Measurements from ENCODE around the gene HPSE2. TPM values are rescaled to one million over a fixed set of nuclear protein-coding genes. Genes with fewer than 3 reads are reported as not detected.

Gene HPSE2
- total RNA-seq, 1 experiment from 2014 or later: 0.20 TPM

DNA sequence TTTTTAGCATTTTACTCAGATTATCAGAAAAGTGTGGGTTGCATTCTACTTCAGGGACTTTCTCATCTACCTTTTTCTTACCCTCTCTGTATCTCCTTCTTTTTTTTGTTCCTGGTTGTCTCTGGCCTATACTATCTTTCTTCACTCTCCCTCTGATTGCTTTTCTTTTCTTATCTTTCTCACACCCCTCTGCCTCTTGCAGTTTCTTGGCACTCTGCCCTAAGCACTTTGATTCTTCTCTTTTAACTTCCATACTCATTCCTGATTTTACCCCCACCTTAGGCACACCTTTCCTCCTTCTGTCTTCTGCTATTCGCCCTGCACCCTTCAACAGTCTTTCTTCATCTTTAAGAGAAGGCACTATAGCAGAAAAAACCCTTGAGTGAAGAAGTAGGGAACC is 696.1 kb downstream of the HPSE2 start:
- Histone ChIP-seq H3K4me2 (ENCODE audit: insufficient read depth, insufficient read length, low read length) (no peak overlapping the region), H3K79me2 (ENCODE audit: insufficient read depth, low read length) (no peaks in the 10 kb centered on the region), H3K14ac (ENCODE audit: insufficient read depth, low read length) (no peak overlapping the region), H4K91ac (ENCODE audit: insufficient read length, low read depth, low read length) (no peak overlapping the region), H2AK5ac (ENCODE audit: insufficient read length, low read length) (no peak overlapping the region), H3K56ac (ENCODE audit: insufficient read length, low read depth, low read length) (no peak overlapping the region), H2BK12ac (ENCODE audit: insufficient read length, low read depth, low read length) (no peak overlapping the region), H3T11ph (ENCODE audit: low read length) (no peak overlapping the region), H3K4ac (ENCODE audit: low read depth, low read length) (no peak overlapping the region), H3K23me2 (ENCODE audit: insufficient read length, low read depth, low read length, poor library complexity, severe bottlenecking) (no peaks in the 10 kb centered on the region), H2BK15ac (ENCODE audit: low read depth, low read length) (no peak overlapping the region), H3K9ac (ENCODE audit: extremely low read depth, insufficient read length, low read length) (no peak overlapping the region), H3K27me3 (ENCODE audit: insufficient read depth, low read length) (no peaks in the 10 kb centered on the region), H2BK120ac (ENCODE audit: low read depth, low read length, poor library complexity, severe bottlenecking) (no peak overlapping the region), H3K27ac (ENCODE audit: insufficient read length, low read depth, low read length) (no peak overlapping the region), H2BK20ac (ENCODE audit: low read depth, low read length, poor library complexity, severe bottlenecking) (no peak overlapping the region), H3K79me1 (ENCODE audit: insufficient read depth, low read depth, low read length, poor library complexity, severe bottlenecking) (no peaks in the 10 kb centered on the region), H4K20me1 (ENCODE audit: control insufficient read depth, insufficient read depth, insufficient read length) (no peaks in the 10 kb centered on the region), H4K8ac (replicated peaks; ENCODE audit: insufficient read length, low read depth, low read length) (no peak overlapping the region), H3K9me3 (ENCODE audit: control insufficient read depth, low read depth, low read length) (no peaks in the 10 kb centered on the region), H3K18ac (ENCODE audit: insufficient read length, low read depth, low read length) (no peak overlapping the region), H3K4me1 (ENCODE audit: insufficient read depth, low read length) (no peaks in the 10 kb centered on the region), H2BK5ac (ENCODE audit: insufficient read length, low read length) (no peak overlapping the region), H2AFZ (ENCODE audit: low read length) (no peak overlapping the region), H3K23ac (ENCODE audit: insufficient read length, low read depth, low read length) (no peak overlapping the region), H4K5ac (ENCODE audit: insufficient read length, low read depth, low read length) (no peak overlapping the region)
- Mint-ChIP-seq H3K36me3 (ENCODE audit: insufficient read depth in 1 of 3, low read depth in 3 of 3) (peaks cover 1 to 6% (median 4%) of the 10 kb centered on the region in 3 experiments; a peak in 4 of 7 replicates), H3K4me3 (no peak overlapping the region), H3K27ac (no peak overlapping the region), H3K4me1 (peaks cover 4% of the 10 kb centered on the region in 2 experiments; a peak in 3 of 4 replicates), H3K27me3 (ENCODE audit: low read depth) (no peaks in the 10 kb centered on the region; the same call in none of the 2 replicates), H3K9me3 (peaks cover 7 to 8% of the 10 kb centered on the region in 2 experiments; a peak in 3 of 5 replicates)
- no CpG with 5 or more reads among the region's 1 CpG for WGBS (ENCODE audit: extremely low coverage, insufficient read length, low lambda C conversion rate)
- no peak for DNase-seq
- TF ChIP-seq, protein P1, sequence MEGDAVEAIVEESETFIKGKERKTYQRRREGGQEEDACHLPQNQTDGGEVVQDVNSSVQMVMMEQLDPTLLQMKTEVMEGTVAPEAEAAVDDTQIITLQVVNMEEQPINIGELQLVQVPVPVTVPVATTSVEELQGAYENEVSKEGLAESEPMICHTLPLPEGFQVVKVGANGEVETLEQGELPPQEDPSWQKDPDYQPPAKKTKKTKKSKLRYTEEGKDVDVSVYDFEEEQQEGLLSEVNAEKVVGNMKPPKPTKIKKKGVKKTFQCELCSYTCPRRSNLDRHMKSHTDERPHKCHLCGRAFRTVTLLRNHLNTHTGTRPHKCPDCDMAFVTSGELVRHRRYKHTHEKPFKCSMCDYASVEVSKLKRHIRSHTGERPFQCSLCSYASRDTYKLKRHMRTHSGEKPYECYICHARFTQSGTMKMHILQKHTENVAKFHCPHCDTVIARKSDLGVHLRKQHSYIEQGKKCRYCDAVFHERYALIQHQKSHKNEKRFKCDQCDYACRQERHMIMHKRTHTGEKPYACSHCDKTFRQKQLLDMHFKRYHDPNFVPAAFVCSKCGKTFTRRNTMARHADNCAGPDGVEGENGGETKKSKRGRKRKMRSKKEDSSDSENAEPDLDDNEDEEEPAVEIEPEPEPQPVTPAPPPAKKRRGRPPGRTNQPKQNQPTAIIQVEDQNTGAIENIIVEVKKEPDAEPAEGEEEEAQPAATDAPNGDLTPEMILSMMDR (conservative IDR thresholded peaks at IDR 0.05): no peak
